ENCODE results near the gene CAV1.
A peak's percentile ranks its signal among the peaks of the same experiment; 100 is the strongest.

Gene CAV1

DNA sequence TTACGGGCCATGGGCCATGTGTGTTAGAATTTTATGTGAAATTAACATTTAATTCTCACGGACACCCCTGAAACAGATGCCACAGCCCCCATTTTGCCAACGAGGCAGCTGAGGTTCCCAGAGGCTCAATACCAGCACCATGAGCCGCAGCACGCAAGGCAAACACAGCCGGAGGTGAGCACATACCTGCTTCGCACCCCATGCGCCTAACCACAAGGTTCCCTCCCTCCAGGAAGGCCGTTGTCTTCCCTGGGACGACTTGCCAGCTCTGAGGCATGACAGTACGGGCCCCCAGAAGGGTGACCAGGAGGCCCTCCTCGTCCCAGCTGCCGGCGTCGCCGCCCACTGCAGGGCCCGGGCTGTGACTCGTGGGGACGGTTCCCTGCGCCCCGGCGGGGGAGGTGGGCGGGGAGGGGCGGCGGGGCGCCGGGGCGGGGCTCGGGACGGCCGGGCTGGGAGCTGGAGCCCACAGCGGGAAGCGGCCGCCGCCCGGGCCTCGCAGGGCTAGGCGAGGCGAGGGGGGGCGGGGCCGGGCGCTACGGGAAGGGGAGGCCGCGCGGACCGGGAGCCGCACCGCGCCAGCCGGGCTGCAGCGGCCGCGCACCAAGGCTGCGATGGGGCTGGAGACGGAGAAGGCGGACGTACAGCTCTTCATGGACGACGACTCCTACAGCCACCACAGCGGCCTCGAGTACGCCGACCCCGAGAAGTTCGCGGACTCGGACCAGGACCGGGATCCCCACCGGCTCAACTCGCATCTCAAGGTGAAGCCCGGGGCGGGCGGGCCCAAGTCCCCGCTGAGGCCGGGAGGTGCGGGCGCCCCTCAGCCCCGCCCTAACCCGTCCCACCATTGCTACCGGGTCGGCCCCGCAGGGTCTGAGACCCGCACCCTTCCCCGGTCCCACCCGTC, 25.4 kb upstream of the CAV1 start, which contains the start of gene CAV2:
Gene CAV2, plus strand, starts transcription at position 571 of the 910 bp plus-strand sequence. Its CDS starts 44 bp downstream, at position 615.
- H3K4me3 ChIP-seq = peak within 1 kb of the TSS; percentile 87
- peak; percentile 89 for DNase-seq (ENCODE audit: low spot score)
- TF ChIP-seq, protein P1, sequence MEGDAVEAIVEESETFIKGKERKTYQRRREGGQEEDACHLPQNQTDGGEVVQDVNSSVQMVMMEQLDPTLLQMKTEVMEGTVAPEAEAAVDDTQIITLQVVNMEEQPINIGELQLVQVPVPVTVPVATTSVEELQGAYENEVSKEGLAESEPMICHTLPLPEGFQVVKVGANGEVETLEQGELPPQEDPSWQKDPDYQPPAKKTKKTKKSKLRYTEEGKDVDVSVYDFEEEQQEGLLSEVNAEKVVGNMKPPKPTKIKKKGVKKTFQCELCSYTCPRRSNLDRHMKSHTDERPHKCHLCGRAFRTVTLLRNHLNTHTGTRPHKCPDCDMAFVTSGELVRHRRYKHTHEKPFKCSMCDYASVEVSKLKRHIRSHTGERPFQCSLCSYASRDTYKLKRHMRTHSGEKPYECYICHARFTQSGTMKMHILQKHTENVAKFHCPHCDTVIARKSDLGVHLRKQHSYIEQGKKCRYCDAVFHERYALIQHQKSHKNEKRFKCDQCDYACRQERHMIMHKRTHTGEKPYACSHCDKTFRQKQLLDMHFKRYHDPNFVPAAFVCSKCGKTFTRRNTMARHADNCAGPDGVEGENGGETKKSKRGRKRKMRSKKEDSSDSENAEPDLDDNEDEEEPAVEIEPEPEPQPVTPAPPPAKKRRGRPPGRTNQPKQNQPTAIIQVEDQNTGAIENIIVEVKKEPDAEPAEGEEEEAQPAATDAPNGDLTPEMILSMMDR (IDR thresholded peaks at IDR 0.05) = no peak
- H3K27ac ChIP-seq = peak within 1 kb of the TSS; percentile 96 to 99

DNA sequence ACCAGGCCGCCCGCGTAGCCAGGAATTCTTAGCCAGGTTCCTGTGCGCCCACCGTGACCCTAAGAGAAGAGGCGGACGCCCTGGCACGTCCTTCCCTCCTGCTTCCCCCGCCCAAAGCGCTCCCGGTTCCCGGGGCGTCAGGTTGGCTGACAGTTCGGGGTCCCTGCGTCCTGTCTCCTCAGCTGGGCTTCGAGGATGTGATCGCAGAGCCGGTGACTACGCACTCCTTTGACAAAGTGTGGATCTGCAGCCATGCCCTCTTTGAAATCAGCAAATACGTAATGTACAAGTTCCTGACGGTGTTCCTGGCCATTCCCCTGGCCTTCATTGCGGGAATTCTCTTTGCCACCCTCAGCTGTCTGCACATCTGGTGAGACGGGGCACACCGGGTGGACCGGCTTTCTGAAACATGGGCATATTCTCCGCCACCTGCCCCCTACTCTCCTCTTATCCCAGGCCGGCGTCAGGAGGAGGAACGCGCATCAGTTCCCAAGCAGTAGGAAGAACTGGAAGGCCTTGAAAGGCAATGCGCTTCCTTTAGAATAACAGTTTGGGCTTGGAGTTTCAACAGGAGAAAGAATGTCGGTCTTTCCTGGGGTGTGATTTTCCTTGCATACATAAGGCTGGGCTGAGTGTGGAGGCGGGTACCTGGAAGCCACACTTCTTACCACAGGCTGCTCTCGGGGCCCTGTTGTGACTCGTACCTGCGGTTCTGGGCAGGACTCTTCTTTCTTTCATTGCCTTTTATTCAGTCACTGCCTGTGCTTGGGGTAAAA, 24.6 kb upstream of the CAV1 start:
- DNase-seq (ENCODE audit: low spot score) = peak; percentile 81
- Histone ChIP-seq H3K27ac (peak overlapping the region; percentile 96 to 99), H3K4me3 (peak overlapping the region; percentile 87)
- TF ChIP-seq, protein P1 (IDR thresholded peaks at IDR 0.05) = no peak

DNA sequence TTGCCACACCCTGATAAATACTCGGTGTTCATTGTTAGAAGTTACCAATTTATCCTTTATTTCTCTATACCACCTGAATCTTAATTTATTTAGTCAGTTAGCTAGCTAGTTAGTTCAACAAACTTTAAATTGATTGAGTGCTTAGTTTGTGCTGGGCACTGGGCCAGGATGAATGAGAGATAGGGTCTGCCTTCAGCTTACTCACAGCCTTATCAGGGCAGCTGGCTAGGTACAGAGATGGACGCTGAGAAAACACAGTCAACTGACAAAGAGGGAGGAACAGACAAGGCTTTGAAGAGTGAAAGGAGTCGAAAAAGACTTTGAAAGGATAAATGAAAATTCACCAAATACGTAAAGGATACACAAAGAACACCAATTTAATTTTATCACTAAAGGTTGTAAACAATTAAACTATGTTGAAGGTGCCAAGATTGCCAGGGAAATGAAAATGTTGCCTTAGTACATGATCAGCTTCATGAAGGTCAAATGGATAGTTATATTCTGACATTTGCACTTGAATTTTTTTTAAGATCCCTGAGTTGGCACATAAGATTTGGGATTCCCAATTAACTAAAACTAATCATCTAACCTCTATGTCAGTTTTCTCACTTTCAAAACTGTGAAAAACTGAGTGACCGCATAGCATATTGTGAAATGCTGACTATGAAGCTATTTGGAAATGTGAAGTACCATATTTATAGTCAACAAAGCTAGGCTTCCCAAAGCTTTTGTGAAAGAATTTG, 23.2 kb upstream of the CAV1 start:
- Histone ChIP-seq H3K27ac (peak overlapping the region; percentile 96 to 99), H3K4me3 (peak overlapping the region; percentile 87)
- no peak for DNase-seq (ENCODE audit: low spot score)
- TF ChIP-seq, protein P1 (IDR thresholded peaks at IDR 0.05) = no peak

DNA sequence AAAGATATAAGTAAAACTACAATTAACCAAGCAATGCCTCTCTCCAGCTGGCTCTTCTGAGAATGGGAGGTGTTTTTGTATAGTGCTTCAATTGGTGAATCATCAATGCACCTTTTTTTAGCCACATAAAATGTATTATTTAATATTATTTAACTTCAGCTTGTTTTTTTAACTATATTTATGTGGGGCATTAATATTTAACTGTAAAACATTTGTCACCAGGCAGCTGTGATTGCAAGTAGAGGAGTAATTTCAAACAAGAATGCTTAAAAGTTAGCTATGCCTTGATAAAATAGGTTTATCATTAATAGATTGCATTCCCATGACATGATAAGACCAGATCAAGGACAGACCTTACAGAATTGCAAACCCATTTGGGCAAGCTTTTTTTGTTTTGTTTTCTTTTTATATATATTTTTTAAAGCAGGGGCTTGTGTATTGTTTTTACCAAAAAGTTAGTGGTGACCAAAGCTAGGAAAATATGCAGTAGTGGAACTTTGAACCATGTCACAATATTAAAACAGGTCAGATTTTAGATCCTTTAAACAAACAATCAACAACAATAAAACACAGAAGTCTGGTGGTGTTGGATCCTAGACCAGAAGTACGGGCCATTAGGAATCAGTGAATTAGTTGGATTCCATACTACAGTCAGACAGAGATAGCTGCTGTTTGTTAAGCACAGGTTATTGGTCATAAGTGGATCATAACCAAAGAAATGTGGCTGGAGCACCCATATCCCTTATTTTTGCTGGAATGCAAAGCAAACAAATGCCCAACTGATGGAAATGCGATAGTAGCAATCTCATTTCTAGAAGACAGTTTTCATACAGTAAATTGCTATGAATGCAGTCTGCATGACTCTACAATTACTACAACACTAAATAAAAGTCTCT, 22.4 kb upstream of the CAV1 start:
- DNase-seq (ENCODE audit: low spot score) = no peak
- Histone ChIP-seq H3K4me3 (peak overlapping the region; percentile 87), H3K27ac (peak overlapping the region; percentile 66 to 99)
- TF ChIP-seq, protein P1 (IDR thresholded peaks at IDR 0.05) = no peak

DNA sequence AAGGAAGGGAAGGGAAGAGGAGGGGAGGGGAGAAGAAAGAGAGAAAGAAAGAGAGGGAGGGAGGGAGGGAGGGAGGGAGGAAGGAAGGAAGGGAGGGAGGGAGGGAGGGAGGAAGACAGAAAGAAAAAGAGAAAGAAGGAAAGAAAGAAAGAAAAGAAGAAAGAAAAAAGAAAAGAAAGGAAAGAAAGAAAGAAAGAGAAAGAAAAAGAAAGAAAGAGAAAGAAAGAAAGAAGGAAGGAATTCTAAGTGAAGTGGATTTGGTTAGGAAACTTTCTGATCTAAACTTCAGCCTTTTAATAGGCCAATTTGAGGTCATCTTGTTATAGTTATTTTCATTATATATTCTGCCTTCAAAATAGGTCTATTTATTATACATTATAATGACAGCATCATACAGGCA, 21.0 kb upstream of the CAV1 start:
- no peak for DNase-seq (ENCODE audit: low spot score)
- H3K27ac ChIP-seq = peak overlapping the region; percentile 44 to 61
- TF ChIP-seq, protein P1 (IDR thresholded peaks at IDR 0.05) = no peak
- H3K4me3 ChIP-seq = peak overlapping the region; percentile 87

DNA sequence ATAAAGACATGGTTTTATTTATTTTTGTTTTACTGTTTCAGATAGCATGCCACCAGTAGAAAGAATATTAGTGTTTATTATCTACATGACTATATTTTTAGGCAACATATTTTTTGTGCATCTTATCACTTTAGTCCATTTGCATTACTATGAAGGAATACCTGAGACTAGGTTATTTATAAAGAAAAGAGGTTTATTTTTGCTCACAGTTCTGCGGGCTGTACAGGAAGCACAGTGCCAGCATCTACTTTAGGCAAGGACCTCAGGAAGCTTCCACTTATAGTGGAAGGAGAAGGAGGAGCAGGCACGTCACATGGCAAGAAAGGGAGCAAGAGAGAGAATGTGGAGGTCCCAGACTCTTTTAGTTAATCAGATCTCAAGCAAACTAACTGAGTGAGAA, 19.6 kb upstream of the CAV1 start:
- Histone ChIP-seq H3K27ac (peak overlapping the region; percentile 52 to 61), H3K4me3 (peak overlapping the region; percentile 52)
- DNase-seq (ENCODE audit: low spot score) = no peak
- TF ChIP-seq, protein P1 (IDR thresholded peaks at IDR 0.05) = no peak

Data from coronary artery (tissue), 2 donors.